HG02938 (cell line): Measurements from ENCODE around the gene NID2.

Source experiments
- ATAC-seq: cut with Tn5 transposase; IDR thresholded peaks from one replicate; pipeline ENCODE4 v1.9.1; 2021; ENCODE audit warnings: mild to moderate bottlenecking, moderate library complexity; ENCODE audit not compliant: unreplicated experiment

Gene NID2

GRCh38 chr14:52026901-52027300 is 42.0 kb downstream of the NID2 start:
- ATAC-seq = no peak

GRCh38 chr14:52026017-52026660 is 42.7 kb downstream of the NID2 start:
- no peak for ATAC-seq

- ATAC-seq = no peak
These were observed 43.5 kb downstream of the NID2 start for GRCh38 chr14:52025310-52025709.

- no peak for ATAC-seq
These were observed 45.3 kb downstream of the NID2 start for GRCh38 chr14:52023518-52023917.

- peak; percentile 74 for ATAC-seq
These were observed 46.8 kb downstream of the NID2 start for GRCh38 chr14:52021957-52022600.

GRCh38 chr14:52020866-52021717 is 47.8 kb downstream of the NID2 start:
- ATAC-seq = no peak

- ATAC-seq = no peak
These were observed 48.6 kb downstream of the NID2 start for GRCh38 chr14:52020161-52020714.

GRCh38 chr14:52018970-52019369 is 49.9 kb downstream of the NID2 start:
- no peak for ATAC-seq

GRCh38 chr14:52018252-52018651 is 50.6 kb downstream of the NID2 start:
- no peak for ATAC-seq

GRCh38 chr14:52015411-52016030 is 53.3 kb downstream of the NID2 start:
- ATAC-seq = no peak

- ATAC-seq = no peak
These were observed 54.1 kb downstream of the NID2 start for GRCh38 chr14:52014601-52015267.

- ATAC-seq = no peak
These were observed 54.8 kb downstream of the NID2 start for GRCh38 chr14:52013984-52014600.

GRCh38 chr14:52012635-52013034 is 56.2 kb downstream of the NID2 start:
- ATAC-seq = no peak

- no peak for ATAC-seq
These were observed 57.3 kb downstream of the NID2 start for GRCh38 chr14:52011523-52011922.

GRCh38 chr14:52010173-52010693 is 58.6 kb downstream of the NID2 start:
- ATAC-seq = no peak

- no peak for ATAC-seq
These were observed 60.7 kb downstream of the NID2 start for GRCh38 chr14:52008136-52008535.

- no peak for ATAC-seq
These were observed 61.2 kb downstream of the NID2 start for GRCh38 chr14:52007637-52008036.

- no peak for ATAC-seq
These were observed 61.6 kb downstream of the NID2 start for GRCh38 chr14:52007211-52007610.

GRCh38 chr14:52006361-52006760 is 62.5 kb downstream of the NID2 start:
- ATAC-seq = no peak

GRCh38 chr14:52005625-52006024 is 63.2 kb downstream of the NID2 start:
- no peak for ATAC-seq
